GM13976 (cell line): ENCODE data around the gene SEPTIN5.

Experiments used
- DNase-seq: peaks from one replicate; pipeline ENCODE4 v3.0.0; 2012; ENCODE audit warnings: low spot score
- in situ Hi-C: fragments of 300-500 bp; cut with MboI; formaldehyde crosslinking; loops from one replicate; pipeline ENCODE4 v1.12.0; 2022; ENCODE audit warnings: low sequenced_read_pairs, mixed read lengths, inconsistent platforms; ENCODE audit not compliant: unreplicated experiment
- TF ChIP-seq, protein P1 (sequence below): IDR thresholded peaks from 2 replicates; pipeline ENCODE4 v1.5.1; 2012; ENCODE audit warnings: borderline replicate concordance, mild to moderate bottlenecking; ENCODE audit not compliant: insufficient read depth; ENCODE audit errors: extremely low read depth, missing control alignments, control extremely low read depth

The SEPTIN5 gene

DNA sequence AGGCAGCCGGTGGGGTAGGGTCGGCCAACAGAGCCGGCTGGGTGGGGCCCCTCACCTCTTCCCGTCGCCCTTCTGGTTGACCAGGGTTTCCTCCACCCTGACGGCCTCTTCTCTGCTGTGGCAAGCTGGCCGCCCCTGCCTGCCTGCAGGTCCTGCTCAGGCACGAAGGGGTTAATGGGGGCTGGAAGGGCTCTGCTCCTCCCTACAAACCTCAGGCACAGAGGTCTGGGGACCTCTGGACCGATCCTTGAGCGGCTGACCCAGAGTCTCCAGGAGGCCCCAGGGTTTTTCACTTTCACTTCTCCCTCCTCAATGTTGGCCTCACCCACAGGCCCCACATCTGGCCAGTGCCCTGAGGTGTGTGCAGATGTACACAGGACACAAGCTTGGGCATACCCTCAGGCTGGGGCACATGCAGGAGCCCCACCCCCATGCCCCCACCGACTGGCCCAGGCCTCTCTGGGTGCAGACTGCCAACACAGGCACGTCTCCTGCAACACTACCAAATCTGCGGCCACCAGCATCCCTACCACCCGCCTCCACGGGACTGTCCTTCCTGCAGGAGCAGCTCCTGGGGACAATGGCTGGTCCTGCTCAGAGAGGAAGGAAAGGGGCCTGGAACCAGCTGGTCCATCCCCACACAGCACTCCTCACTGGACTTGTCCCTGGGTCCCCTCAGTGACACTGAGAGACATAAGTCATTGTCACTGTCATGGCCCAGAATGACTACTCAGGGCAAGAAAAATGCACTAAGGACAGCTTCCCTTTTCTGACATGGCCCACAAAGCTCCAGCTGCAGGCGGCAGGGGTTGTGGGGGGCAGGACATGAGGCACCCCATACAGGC is 43.1 kb downstream of the SEPTIN5 start:
- in situ Hi-C loops = no loop called here
- TF ChIP-seq, protein P1, sequence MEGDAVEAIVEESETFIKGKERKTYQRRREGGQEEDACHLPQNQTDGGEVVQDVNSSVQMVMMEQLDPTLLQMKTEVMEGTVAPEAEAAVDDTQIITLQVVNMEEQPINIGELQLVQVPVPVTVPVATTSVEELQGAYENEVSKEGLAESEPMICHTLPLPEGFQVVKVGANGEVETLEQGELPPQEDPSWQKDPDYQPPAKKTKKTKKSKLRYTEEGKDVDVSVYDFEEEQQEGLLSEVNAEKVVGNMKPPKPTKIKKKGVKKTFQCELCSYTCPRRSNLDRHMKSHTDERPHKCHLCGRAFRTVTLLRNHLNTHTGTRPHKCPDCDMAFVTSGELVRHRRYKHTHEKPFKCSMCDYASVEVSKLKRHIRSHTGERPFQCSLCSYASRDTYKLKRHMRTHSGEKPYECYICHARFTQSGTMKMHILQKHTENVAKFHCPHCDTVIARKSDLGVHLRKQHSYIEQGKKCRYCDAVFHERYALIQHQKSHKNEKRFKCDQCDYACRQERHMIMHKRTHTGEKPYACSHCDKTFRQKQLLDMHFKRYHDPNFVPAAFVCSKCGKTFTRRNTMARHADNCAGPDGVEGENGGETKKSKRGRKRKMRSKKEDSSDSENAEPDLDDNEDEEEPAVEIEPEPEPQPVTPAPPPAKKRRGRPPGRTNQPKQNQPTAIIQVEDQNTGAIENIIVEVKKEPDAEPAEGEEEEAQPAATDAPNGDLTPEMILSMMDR = no peak
- no peak for DNase-seq

DNA sequence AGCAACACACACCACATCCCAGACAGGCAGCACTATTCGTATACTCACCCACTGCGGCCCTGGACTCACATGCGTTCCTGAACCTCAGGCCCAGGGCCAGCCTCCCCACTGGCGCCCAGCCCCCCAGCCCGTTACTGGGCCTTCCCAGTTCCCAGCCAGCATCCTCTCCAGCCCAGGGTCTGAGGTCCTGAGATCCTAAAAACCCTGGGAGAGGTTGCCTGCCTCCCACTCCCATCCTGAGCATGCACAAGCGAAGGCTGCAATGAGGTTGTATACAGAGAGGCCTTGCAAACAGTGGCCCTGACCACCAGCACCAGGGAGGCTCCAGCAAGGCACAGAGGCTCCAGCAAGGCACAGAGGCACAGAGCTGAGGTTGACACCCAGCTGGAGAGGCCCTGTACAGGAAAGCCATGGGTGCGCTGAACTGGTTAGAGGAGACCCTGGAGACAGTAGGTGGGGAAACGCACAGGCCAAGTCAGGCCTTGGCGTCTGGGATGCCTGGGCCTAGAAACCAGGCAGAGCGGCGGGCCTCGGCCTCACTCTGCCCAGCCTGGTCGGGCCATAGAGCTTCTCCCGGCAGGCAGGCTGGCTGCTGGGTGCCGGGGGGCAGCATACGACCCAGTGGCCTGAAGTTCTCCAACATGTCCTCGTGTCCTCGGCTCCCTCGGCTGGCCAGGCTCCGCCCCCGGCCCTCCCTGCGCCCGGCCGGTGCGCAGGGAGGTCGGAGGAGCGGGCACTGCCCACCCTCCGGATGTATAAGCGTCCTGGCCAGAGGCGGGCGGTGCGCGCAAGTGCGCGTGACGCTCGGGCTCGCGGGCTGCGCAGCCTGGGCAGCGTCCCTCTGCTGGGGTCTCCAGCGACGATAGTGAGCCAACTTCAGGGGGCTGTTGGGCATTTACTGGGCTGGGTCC is 43.9 kb downstream of the SEPTIN5 start:
- in situ Hi-C loops = no loop called here
- TF ChIP-seq, protein P1 = no peak
- no peak for DNase-seq

DNA sequence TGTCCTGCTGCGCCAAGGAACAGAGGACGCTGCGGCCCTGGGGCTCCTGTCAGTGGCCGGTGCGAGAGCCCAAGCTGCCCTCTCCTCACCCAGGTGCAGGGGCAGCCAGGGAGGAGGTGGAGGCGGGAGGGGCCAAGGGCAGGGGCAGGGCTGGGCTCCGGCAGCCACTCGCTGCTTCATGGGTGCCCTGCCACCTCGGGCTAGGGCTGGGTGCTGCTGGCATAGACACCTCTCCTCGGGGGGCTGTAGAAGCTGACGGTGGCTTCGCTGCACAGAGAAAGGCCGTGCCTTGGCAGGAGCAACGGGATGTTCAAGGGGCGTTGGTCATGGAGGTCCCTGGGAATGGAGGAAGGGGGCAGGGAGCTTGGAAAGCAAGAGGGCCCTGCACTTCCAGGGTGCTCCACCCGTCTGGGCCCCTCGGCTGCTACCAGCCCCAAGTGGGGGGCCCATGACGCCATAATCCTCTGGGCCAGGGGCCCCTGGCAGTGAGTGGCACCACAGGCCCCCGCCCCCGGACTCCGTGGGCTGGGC is 44.7 kb downstream of the SEPTIN5 start:
- in situ Hi-C loops = no loop called here
- TF ChIP-seq, protein P1 = no peak
- no peak for DNase-seq

DNA sequence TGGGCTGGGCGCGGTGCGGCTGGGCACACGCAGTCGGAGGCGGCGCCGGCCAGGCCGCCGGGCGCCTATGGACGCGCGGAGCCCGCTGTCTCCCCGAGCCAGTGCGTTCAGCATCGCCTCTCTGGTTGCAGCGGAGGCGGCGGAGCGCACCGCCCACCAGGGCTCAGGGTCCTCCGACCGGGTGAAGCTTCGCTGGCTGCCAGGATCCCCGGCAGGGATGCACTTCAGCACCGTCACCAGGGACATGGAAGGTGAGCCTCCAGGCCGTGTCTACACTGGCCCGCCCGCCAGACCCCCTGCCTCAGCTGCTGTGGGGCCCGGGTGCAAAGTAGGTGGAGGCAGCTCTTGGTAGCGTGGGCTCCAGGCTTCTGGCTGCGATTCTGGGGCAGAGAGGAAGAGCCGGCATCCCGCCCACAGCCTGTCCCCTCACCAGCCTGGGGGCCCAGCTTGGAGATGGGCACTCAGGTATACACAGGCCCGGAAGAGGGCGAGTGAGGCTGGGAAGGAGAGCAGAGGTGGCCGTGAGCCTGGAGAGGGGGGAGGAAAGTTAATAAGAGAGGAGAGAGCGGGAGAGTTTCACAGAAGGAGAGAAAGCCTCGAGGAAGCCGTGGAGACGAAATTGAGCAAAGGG is 45.2 kb downstream of the SEPTIN5 start:
- no peak for DNase-seq
- TF ChIP-seq, protein P1 = no peak
- in situ Hi-C loops = no loop called here

DNA sequence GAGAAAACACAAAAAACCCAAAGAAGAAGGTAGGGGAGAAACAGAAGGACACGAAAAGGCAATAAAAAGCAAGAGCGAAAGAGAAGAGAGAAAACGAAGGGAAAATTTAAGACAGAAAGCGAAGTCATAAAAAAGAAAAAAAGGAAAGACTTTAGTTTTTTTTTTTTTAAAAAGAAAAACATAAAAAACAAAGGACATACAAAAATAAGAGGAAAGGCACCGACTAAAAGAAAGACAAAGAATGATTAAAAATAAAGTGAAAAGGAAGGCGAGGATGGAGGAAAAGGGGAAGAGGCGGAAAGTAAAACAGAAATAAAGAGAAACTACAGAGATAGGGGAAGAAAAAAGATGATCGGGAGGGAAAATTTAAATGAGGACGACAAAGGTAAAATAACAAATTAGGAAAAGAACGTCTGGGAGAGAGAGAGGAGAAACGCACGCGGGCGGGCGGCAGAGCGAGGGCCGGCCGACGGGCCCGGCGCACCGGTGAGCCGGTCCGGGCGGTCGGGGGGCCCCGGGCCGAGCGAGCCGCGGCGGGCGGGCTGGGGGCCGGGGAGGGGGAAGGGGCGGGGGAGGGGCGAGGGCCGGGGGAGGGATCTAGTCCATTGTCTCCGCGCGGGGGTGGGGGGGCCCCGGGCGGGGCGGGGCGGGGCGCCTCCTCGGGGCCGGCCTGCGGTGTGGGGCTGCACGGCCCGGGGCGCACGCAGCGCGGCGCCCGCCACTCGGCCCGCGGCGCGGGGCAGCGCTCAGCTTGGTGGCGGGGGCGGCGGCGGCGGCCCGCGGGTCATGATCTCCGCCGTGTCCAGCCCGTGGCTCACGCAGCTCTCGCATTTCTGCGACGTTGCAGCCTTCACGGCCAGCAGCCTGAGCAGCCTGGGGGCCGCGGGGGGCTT is 46.0 kb downstream of the SEPTIN5 start, which contains the start of gene TBX1:
TBX1 (plus strand) TSS at position 721 of the 893 bp plus-strand sequence; CDS start at position 787, 66 bp downstream.
- in situ Hi-C loops = no loop called here
- DNase-seq = no peak
- TF ChIP-seq, protein P1 = no peak
